ENCODE results near the gene ZNF580.

DNA sequence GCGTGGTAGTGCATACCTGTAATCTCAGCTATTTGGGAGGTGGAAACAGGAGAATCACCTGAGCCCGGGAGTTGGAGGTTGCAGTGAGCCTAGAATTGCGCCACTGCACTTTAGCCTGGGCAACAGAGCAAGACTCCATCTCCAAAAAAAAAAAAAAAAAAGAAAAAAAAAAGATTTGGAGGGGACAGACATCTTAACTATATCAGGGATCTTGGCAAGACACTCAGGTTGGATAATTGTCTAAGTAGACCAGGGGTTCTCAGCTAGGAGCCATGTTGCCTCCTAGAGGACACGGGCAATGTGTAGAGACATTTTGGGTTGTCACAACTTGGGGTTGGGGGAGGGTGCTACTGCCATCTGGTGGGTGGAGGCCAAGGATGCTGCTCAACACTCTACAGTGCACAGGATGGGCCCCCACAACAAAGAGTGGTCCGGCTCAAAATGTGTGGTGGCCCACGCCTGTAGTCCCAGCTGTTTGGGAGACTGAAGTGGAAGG is 1.9 kb upstream of the ZNF580 start:
- TF ChIP-seq, protein P1, sequence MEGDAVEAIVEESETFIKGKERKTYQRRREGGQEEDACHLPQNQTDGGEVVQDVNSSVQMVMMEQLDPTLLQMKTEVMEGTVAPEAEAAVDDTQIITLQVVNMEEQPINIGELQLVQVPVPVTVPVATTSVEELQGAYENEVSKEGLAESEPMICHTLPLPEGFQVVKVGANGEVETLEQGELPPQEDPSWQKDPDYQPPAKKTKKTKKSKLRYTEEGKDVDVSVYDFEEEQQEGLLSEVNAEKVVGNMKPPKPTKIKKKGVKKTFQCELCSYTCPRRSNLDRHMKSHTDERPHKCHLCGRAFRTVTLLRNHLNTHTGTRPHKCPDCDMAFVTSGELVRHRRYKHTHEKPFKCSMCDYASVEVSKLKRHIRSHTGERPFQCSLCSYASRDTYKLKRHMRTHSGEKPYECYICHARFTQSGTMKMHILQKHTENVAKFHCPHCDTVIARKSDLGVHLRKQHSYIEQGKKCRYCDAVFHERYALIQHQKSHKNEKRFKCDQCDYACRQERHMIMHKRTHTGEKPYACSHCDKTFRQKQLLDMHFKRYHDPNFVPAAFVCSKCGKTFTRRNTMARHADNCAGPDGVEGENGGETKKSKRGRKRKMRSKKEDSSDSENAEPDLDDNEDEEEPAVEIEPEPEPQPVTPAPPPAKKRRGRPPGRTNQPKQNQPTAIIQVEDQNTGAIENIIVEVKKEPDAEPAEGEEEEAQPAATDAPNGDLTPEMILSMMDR (IDR thresholded peaks at IDR 0.05), result peak; percentile 63
- no peak for TF ChIP-seq ZFX (IDR thresholded peaks at IDR 0.05; ENCODE audit: borderline replicate concordance)
